MCF 10A (cell line): Measurements from ENCODE around the gene NCOR1. TPM values are rescaled to one million over a fixed set of nuclear protein-coding genes. Genes with fewer than 3 reads are reported as not detected.

Experiments
- BruUV-seq: library from RNA; stranded (reverse); fragments of 400-500 nt; replicated peaks from 2 replicates; lab custom pipeline; 2021; lab: Mats Ljungman, UMichigan
- CTCF ChIA-PET: fragments of 300-600 bp; sonication (Branson Sonifier 250); formaldehyde crosslinking; extraction: SDS; loops from one replicate; lab custom pipeline; 2021; ENCODE audit warnings: antibody characterized with exemption, inconsistent platforms; lab: Yijun Ruan, JAX
- POLR2A ChIA-PET: fragments of 300-600, 350-650 bp; sonication (Branson Sonifier 250); formaldehyde crosslinking; extraction: SDS; loops from one replicate; lab custom pipeline; 2020; ENCODE audit warnings: antibody characterized with exemption, inconsistent platforms; lab: Yijun Ruan, JAX
- DNase-seq: peaks from one replicate; pipeline ENCODE4 v3.0.0-alpha.2; 2018; ENCODE audit not compliant: unreplicated experiment
- H3K27ac Mint-ChIP-seq: one replicate; pipeline ENCODE4 v1.8.0; 2022; ENCODE audit warnings: mild to moderate bottlenecking, low read depth, mixed read lengths; ENCODE audit not compliant: unreplicated experiment
- H3K27me3 Mint-ChIP-seq: one replicate; pipeline ENCODE4 v1.8.0; 2022; ENCODE audit warnings: mixed read lengths; ENCODE audit not compliant: insufficient read depth, unreplicated experiment
- H3K36me3 Mint-ChIP-seq: one replicate; pipeline ENCODE4 v1.8.0; 2022; ENCODE audit warnings: mild to moderate bottlenecking, moderate library complexity, mixed read lengths; ENCODE audit not compliant: insufficient read depth, unreplicated experiment
- H3K4me1 Mint-ChIP-seq: one replicate; pipeline ENCODE4 v1.8.0; 2022; ENCODE audit warnings: mixed read lengths; ENCODE audit not compliant: insufficient read depth, unreplicated experiment
- H3K4me3 Mint-ChIP-seq: one replicate; pipeline ENCODE4 v1.8.0; 2022; ENCODE audit warnings: mild to moderate bottlenecking, moderate library complexity, mixed read lengths; ENCODE audit not compliant: unreplicated experiment
- H3K9me3 Mint-ChIP-seq: one replicate; pipeline ENCODE4 v1.8.0; 2022; ENCODE audit warnings: mixed read lengths; ENCODE audit not compliant: unreplicated experiment
- intact Hi-C: fragments of 100-400 bp; cut with micrococcal nuclease; formaldehyde crosslinking; loops from 2 replicates; pipeline ENCODE4 v1.14.1; 2022
- total RNA-seq: library from RNA; stranded (reverse); gene quantifications from 2 replicates; pipeline ENCODE4 v1.2.3, GENCODE V29; 2022
- TF ChIP-seq, protein P1 (sequence below): fragments of 200-600 bp; IDR thresholded peaks from one replicate; pipeline ENCODE4 v1.8.0; 2022; ENCODE audit warnings: antibody characterized with exemption, mild to moderate bottlenecking; ENCODE audit not compliant: unreplicated experiment

Gene NCOR1
- total RNA-seq, 1 experiment from 2014 or later, result 138 TPM

DNA sequence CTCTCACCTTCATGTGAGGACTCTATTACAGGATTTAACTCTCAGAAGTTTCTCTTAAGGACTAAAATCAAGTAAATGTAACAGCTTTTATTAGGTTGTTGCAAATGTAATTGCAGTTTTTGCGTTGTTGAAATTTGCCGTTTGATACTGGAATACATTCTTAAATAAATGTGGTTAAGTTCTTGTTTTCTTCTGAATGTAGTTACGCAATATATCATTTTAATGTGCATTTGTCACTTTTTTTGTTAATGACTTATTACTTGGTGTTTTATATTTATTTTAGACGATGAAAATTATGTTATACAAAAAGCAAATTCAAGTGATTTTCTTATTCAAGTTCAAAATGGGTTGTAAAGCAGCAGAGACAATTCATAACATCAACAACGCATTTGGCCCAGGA is 139.4 kb downstream of the NCOR1 start:
- ChIA-PET CTCF (interaction anchor here (0.6 kb wide), 2 partner anchors 139 to 965 kb away, joined by 3 to 4 read pairs; no protein-coding TSS in a partner anchor), POLR2A (interaction anchor here (1.2 kb wide), 1 partner anchor 20 kb away, joined by 3 read pairs; no protein-coding TSS in a partner anchor)
- H3K27ac Mint-ChIP-seq, result no peak overlapping the region
- no peak for DNase-seq
- H3K4me3 Mint-ChIP-seq, result no peak overlapping the region
- no peaks in the 10 kb centered on the region for H3K4me1 Mint-ChIP-seq
- TF ChIP-seq, protein P1, sequence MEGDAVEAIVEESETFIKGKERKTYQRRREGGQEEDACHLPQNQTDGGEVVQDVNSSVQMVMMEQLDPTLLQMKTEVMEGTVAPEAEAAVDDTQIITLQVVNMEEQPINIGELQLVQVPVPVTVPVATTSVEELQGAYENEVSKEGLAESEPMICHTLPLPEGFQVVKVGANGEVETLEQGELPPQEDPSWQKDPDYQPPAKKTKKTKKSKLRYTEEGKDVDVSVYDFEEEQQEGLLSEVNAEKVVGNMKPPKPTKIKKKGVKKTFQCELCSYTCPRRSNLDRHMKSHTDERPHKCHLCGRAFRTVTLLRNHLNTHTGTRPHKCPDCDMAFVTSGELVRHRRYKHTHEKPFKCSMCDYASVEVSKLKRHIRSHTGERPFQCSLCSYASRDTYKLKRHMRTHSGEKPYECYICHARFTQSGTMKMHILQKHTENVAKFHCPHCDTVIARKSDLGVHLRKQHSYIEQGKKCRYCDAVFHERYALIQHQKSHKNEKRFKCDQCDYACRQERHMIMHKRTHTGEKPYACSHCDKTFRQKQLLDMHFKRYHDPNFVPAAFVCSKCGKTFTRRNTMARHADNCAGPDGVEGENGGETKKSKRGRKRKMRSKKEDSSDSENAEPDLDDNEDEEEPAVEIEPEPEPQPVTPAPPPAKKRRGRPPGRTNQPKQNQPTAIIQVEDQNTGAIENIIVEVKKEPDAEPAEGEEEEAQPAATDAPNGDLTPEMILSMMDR, result no peak
- BruUV-seq, result no TSS peak
- intact Hi-C loops, result no loop called here
- H3K36me3 Mint-ChIP-seq, result peaks cover 91% of the 10 kb centered on the region
- no peaks in the 10 kb centered on the region for H3K9me3 Mint-ChIP-seq
- no peaks in the 10 kb centered on the region for H3K27me3 Mint-ChIP-seq

DNA sequence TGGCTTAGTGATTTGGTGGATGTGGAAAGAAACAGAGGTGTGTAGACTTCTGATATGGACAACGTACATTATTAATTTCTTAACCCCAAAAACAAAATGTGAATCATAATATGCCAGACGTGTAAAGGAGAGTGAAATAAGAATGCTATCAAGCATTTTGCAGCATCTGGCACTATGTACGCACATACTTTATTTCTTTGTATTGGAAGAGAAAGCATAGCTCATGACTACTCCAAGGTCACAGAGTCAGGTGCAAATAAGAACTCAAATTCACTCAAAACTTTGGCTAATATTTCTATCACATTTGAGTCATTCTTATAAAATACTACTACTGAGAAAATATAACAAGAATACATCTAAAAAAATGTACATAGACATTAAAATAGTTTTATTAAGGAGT is 140.9 kb downstream of the NCOR1 start:
- Mint-ChIP-seq H3K27ac (no peak overlapping the region), H3K27me3 (no peaks in the 10 kb centered on the region), H3K9me3 (no peaks in the 10 kb centered on the region), H3K4me3 (no peak overlapping the region), H3K4me1 (no peaks in the 10 kb centered on the region), H3K36me3 (peaks cover 91% of the 10 kb centered on the region)
- ChIA-PET POLR2A (no interaction called here), CTCF (interaction anchor here (1.3 kb wide), 1 partner anchor 98 kb away, joined by 3 read pairs; no protein-coding TSS in a partner anchor)
- intact Hi-C loops, result no loop called here
- no peak for DNase-seq
- no TSS peak for BruUV-seq
- TF ChIP-seq, protein P1, result no peak

DNA sequence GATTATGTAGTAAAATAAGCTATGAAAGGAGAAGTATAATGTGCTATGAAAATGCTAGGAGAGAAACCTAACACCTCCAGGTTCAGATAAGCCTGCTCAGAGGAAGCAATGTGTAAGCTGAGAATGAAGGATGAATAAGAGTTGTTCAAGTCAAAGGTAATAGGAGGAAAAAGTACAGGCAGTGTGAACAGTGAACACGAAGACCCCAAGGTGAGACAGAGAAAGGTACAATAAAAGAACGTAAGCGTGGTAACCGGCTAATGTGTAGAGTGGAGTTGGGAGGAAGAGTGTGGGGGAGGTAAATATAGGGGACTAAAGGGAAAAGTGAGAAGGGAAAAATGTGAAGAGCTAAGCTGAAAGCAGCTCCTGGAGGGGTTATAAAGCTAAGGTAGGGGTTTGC is 141.5 kb downstream of the NCOR1 start:
- ChIA-PET POLR2A (no interaction called here), CTCF (interaction anchor here (0.7 kb wide), 1 partner anchor 231 kb away, joined by 6 read pairs; no protein-coding TSS in a partner anchor)
- Mint-ChIP-seq H3K9me3 (no peaks in the 10 kb centered on the region), H3K4me3 (no peak overlapping the region), H3K27me3 (no peaks in the 10 kb centered on the region), H3K27ac (no peak overlapping the region), H3K4me1 (no peaks in the 10 kb centered on the region), H3K36me3 (peaks cover 91% of the 10 kb centered on the region)
- DNase-seq, result no peak
- intact Hi-C loops, result no loop called here
- TF ChIP-seq, protein P1, result no peak
- BruUV-seq, result no TSS peak

DNA sequence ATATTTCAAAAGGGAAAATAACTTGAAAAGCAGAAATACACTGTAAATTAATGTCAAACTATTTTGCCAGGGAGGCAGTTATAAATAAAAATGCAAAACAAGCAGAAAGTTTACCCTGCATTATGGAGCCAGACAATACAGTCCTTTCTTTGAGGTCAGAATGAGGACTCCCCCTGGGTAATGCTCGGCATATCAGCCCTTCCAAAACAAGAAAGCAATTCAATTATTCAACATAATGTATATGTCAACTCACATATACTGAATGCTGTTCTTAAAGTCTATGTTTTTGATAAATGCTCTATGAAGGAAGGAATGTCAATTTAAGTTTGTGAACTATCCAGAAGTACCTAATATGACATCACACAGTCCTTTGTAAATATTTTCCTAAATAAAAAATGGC is 143.3 kb downstream of the NCOR1 start:
- CTCF ChIA-PET, result no interaction called here
- H3K36me3 Mint-ChIP-seq, result peaks cover 89% of the 10 kb centered on the region
- TF ChIP-seq, protein P1, result no peak
- DNase-seq, result no peak
- H3K9me3 Mint-ChIP-seq, result no peaks in the 10 kb centered on the region
- no peaks in the 10 kb centered on the region for H3K4me1 Mint-ChIP-seq
- H3K27me3 Mint-ChIP-seq, result no peaks in the 10 kb centered on the region
- no TSS peak for BruUV-seq
- intact Hi-C loops, result no loop called here
- POLR2A ChIA-PET, result interaction anchor here (0.9 to 1.9 kb wide), 3 partner anchors 8 to 145 kb away, joined by 3 to 7 read pairs (median 4); partner anchors contain the start of gene PIGL
- no peak overlapping the region for H3K4me3 Mint-ChIP-seq
- no peak overlapping the region for H3K27ac Mint-ChIP-seq
